Measurements from ENCODE around the gene CPA2.

The CPA2 gene

DNA sequence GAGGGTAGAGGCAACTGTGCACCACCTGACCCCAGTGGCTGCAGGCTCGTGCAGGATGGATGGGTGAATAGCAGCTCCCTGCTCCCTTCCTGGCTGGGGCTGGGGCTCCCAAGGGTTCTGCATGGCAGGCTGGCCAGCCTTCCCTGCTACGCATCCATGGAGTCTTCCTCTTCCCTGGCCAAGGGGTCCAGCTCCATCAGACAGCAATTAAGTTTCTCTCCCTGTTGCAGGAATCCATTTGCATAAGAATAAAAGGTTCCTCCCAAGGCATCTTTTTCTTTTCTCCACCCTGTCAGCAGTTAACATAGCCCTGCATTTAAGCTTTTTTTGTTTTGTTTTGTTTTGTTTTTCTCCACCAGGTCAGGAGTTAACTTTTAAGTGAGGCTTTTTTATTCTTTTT, 10.0 kb upstream of the CPA2 start:
- ATAC-seq (ENCODE audit: low read depth) (no peak), DNase-seq (ENCODE audit: low spot score) (no peak)
- Histone ChIP-seq H3K36me3 (ENCODE audit: low read depth) (no peaks in the 10 kb centered on the region), H3K4me3 (ENCODE audit: severe bottlenecking) (no peak overlapping the region), H3K9me3 (ENCODE audit: severe bottlenecking) (peaks cover 12% of the 10 kb centered on the region), H3K4me1 (ENCODE audit: insufficient read depth, poor library complexity, severe bottlenecking) (no peaks in the 10 kb centered on the region), H3K27ac (ENCODE audit: poor library complexity, severe bottlenecking) (no peak overlapping the region), H3K27me3 (ENCODE audit: insufficient read depth, poor library complexity, severe bottlenecking) (no peaks in the 10 kb centered on the region)
- TF ChIP-seq, protein P1, sequence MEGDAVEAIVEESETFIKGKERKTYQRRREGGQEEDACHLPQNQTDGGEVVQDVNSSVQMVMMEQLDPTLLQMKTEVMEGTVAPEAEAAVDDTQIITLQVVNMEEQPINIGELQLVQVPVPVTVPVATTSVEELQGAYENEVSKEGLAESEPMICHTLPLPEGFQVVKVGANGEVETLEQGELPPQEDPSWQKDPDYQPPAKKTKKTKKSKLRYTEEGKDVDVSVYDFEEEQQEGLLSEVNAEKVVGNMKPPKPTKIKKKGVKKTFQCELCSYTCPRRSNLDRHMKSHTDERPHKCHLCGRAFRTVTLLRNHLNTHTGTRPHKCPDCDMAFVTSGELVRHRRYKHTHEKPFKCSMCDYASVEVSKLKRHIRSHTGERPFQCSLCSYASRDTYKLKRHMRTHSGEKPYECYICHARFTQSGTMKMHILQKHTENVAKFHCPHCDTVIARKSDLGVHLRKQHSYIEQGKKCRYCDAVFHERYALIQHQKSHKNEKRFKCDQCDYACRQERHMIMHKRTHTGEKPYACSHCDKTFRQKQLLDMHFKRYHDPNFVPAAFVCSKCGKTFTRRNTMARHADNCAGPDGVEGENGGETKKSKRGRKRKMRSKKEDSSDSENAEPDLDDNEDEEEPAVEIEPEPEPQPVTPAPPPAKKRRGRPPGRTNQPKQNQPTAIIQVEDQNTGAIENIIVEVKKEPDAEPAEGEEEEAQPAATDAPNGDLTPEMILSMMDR (IDR thresholded peaks at IDR 0.05; ENCODE audit: poor library complexity, severe bottlenecking) = no peak

DNA sequence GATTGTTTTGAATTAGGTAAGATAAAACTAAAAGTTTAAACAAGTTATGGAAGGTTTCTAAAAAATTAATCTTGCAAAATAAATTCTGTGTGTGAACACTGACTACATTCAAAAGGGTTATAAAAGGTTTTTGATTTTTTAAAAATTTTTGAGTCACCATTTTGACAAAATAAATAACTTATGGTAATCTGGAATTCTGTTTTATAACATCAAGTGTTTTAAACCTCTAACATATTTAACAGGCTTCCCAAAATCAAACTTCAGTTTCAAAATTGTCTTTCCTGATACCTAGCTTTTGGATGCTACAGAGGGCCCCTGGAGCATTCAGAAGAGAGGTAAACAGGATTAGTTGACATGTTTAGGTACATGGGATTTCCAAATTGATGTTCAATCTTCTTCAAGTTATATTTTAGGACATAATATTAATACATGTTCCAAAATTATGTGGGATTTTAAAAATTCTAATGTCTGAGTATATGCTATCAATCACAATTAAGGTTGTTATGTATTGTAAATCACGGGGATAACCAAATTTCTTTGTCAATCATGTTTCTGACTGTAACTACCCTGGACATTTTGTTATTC, 8.1 kb upstream of the CPA2 start:
- no peak overlapping the region for H3K27ac ChIP-seq (ENCODE audit: poor library complexity, severe bottlenecking)
- no peaks in the 10 kb centered on the region for H3K36me3 ChIP-seq (ENCODE audit: low read depth)
- TF ChIP-seq, protein P1 (IDR thresholded peaks at IDR 0.05; ENCODE audit: poor library complexity, severe bottlenecking) = no peak
- H3K4me1 ChIP-seq (ENCODE audit: insufficient read depth, poor library complexity, severe bottlenecking) = no peaks in the 10 kb centered on the region
- H3K4me3 ChIP-seq (ENCODE audit: severe bottlenecking) = no peak overlapping the region
- H3K9me3 ChIP-seq (ENCODE audit: severe bottlenecking) = peaks cover 12% of the 10 kb centered on the region
- ATAC-seq (ENCODE audit: low read depth) (no peak), DNase-seq (ENCODE audit: low spot score) (no peak)
- no peaks in the 10 kb centered on the region for H3K27me3 ChIP-seq (ENCODE audit: insufficient read depth, poor library complexity, severe bottlenecking)

DNA sequence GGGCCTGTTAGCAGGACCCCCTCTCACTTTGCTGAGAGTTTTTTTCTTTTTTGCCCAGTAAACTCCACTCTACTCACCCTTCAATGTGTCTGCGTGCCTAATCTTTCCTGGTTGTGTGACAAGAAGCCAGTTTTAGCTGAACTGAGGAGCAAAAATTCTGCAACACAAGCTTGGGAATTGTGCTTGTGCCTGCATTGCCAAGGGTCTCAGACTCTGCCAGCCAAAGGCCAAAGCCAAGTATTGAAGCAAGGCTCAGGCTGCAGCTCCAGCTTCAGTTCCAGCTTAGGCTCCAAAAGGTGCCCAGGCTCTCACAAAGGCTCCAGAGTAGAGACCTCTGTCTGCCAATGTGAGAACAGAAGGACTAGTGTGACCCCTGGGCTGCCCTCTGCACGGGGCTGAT, 4.2 kb upstream of the CPA2 start:
- Histone ChIP-seq H3K36me3 (ENCODE audit: low read depth) (no peaks in the 10 kb centered on the region), H3K9me3 (ENCODE audit: severe bottlenecking) (peaks cover 12% of the 10 kb centered on the region), H3K27me3 (ENCODE audit: insufficient read depth, poor library complexity, severe bottlenecking) (no peaks in the 10 kb centered on the region), H3K27ac (ENCODE audit: poor library complexity, severe bottlenecking) (no peak overlapping the region), H3K4me3 (ENCODE audit: severe bottlenecking) (no peak overlapping the region), H3K4me1 (ENCODE audit: insufficient read depth, poor library complexity, severe bottlenecking) (no peaks in the 10 kb centered on the region)
- TF ChIP-seq, protein P1 (IDR thresholded peaks at IDR 0.05; ENCODE audit: poor library complexity, severe bottlenecking) = no peak
- ATAC-seq (ENCODE audit: low read depth) = no peak
- no peak for DNase-seq (ENCODE audit: low spot score)

- DNase-seq (ENCODE audit: low spot score) (no peak), ATAC-seq (ENCODE audit: low read depth) (no peak)
- no peak overlapping the region for H3K27ac ChIP-seq (ENCODE audit: poor library complexity, severe bottlenecking)
- no peaks in the 10 kb centered on the region for H3K27me3 ChIP-seq (ENCODE audit: insufficient read depth, poor library complexity, severe bottlenecking)
- no peaks in the 10 kb centered on the region for H3K36me3 ChIP-seq (ENCODE audit: low read depth)
- H3K4me3 ChIP-seq (ENCODE audit: severe bottlenecking) = no peak overlapping the region
- TF ChIP-seq, protein P1 (IDR thresholded peaks at IDR 0.05; ENCODE audit: poor library complexity, severe bottlenecking) = no peak
- peaks cover 7% of the 10 kb centered on the region for H3K9me3 ChIP-seq (ENCODE audit: severe bottlenecking)
- no peaks in the 10 kb centered on the region for H3K4me1 ChIP-seq (ENCODE audit: insufficient read depth, poor library complexity, severe bottlenecking)
Measured at GRCh38 chr7:130263130-130263529, 3.5 kb upstream of the CPA2 start.

DNA sequence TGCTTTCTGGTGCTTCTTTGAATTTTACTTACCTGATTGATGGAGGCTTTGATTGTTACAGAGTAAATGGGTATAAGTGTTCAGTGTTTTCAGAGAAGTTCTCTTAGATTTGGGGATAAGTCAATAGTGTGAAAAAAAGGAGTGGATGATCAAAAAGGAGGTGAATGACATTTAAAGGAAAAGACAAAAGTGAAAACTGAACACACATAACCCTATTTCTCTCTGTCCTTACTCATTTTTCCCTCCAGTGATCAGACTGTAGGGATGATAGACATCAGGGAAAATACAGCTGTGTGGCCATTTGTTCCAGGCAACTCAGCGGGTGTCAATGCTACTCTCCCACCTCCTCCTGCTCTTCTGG, 278 bp downstream of the CPA2 start:
- TF ChIP-seq, protein P1 (IDR thresholded peaks at IDR 0.05; ENCODE audit: poor library complexity, severe bottlenecking) = no peak
- Histone ChIP-seq H3K9me3 (ENCODE audit: severe bottlenecking) (no peaks in the 10 kb centered on the region), H3K4me3 (ENCODE audit: severe bottlenecking) (no peak overlapping the region), H3K36me3 (ENCODE audit: low read depth) (no peaks in the 10 kb centered on the region), H3K27me3 (ENCODE audit: insufficient read depth, poor library complexity, severe bottlenecking) (no peaks in the 10 kb centered on the region), H3K27ac (ENCODE audit: poor library complexity, severe bottlenecking) (no peak overlapping the region), H3K4me1 (ENCODE audit: insufficient read depth, poor library complexity, severe bottlenecking) (peaks cover 4% of the 10 kb centered on the region)
- DNase-seq (ENCODE audit: low spot score) (no peak), ATAC-seq (ENCODE audit: low read depth) (no peak)
